ENCODE results near the gene HMGB3. TPM values are rescaled to one million over a fixed set of nuclear protein-coding genes. Genes with fewer than 3 reads are reported as not detected.
"Not testable (repeated sequence)": the region's sequence is repeated elsewhere in the genome, so short reads cannot be mapped to it uniquely, and the experiment has no call there.

HMGB3 gene
- total RNA-seq, 1 donor from 2014 or later, result 28.4 TPM

- DNase-seq, result no peak
Measured at GRCh38 chrX:150977411-150978162, 5.5 kb upstream of the HMGB3 start.

GRCh38 chrX:150980186-150980585, 2.9 kb upstream of the HMGB3 start:
- DNase-seq, result no peak

- no peak for DNase-seq
Measured at GRCh38 chrX:150980711-150981110, 2.4 kb upstream of the HMGB3 start.

GRCh38 chrX:150982235-150982787, 824 bp upstream of the HMGB3 start:
- DNase-seq, result peak; percentile 14

GRCh38 chrX:150983521-150984168, 510 bp downstream of the HMGB3 start:
- peak; percentile 1 for DNase-seq

GRCh38 chrX:150984169-150984824, 1.2 kb downstream of the HMGB3 start:
- DNase-seq, result peak; percentile 10

- DNase-seq, result not testable (repeated sequence)
Measured at GRCh38 chrX:150987687-150988086, 4.6 kb downstream of the HMGB3 start.

- no peak for DNase-seq
Measured at GRCh38 chrX:150989420-150989819, 6.3 kb downstream of the HMGB3 start.

- no peak for DNase-seq
Measured at GRCh38 chrX:150990910-150991309, 7.8 kb downstream of the HMGB3 start.

- DNase-seq, result no peak
Measured at GRCh38 chrX:151000861-151001331, 17.8 kb downstream of the HMGB3 start.

- peak; percentile 15 for DNase-seq
Measured at GRCh38 chrX:151004085-151004484, 20.9 kb downstream of the HMGB3 start.

GRCh38 chrX:151006410-151007109, 23.4 kb downstream of the HMGB3 start:
- DNase-seq, result no peak

- DNase-seq, result no peak
Measured at GRCh38 chrX:151009582-151009981, 26.4 kb downstream of the HMGB3 start.

- no peak for DNase-seq
Measured at GRCh38 chrX:151013164-151013743, 30.1 kb downstream of the HMGB3 start.

- no peak for DNase-seq
Measured at GRCh38 chrX:151015684-151016083, 32.5 kb downstream of the HMGB3 start.

- DNase-seq, result no peak
Measured at GRCh38 chrX:151019856-151020255, 36.7 kb downstream of the HMGB3 start.

GRCh38 chrX:151030845-151031244, 47.7 kb downstream of the HMGB3 start:
- no peak for DNase-seq

GRCh38 chrX:151031391-151031975, 48.3 kb downstream of the HMGB3 start:
- DNase-seq, result no peak

GRCh38 chrX:151039351-151039750, 56.2 kb downstream of the HMGB3 start:
- no peak for DNase-seq

All from dermis blood vessel endothelial cell (primary cell).